H1 (cell line): Measurements from ENCODE around the gene SBF2. TPM values are rescaled to one million over a fixed set of nuclear protein-coding genes. Genes with fewer than 3 reads are reported as not detected.
A peak's percentile ranks its signal among the peaks of the same experiment; 100 is the strongest.

Experiments used
- ASH2L ChIP-seq: fragments of 200-600, 300-600 bp; sonication (generic); IDR thresholded peaks from one replicate; pipeline ENCODE4 v1.7.1; 2017; ENCODE audit warnings: low read length
- BCL11A ChIP-seq, 2 experiments: IDR thresholded peaks; one replicate each; pipeline ENCODE4 v1.6.1; 2011; ENCODE audit warnings: low read depth in 2 of 2, low read length in 2 of 2, mild to moderate bottlenecking in 2 of 2
- CHD1 ChIP-seq: IDR thresholded peaks from 2 replicates; pipeline ENCODE4 v1.6.1; 2012; ENCODE audit warnings: low read depth, low read length, improper control_type of control experiment
- EZH2 ChIP-seq: fragments of 200-600 bp; sonication (generic); IDR thresholded peaks from 2 replicates; pipeline ENCODE4 v1.7.1; 2012; ENCODE audit warnings: low read depth, mild to moderate bottlenecking, moderate library complexity, low read length, inconsistent platforms; ENCODE audit not compliant: severe bottlenecking
- HDAC2 ChIP-seq, 2 experiments: fragments of 300-600 bp in 1 of 2; sonication (generic) in 1 of 2; IDR thresholded peaks; 2 replicates each; pipeline ENCODE4 v1.6.1; 2011 to 2012; ENCODE audit warnings: low read depth in 2 of 2, low read length in 2 of 2, mild to moderate bottlenecking in 2 of 2, moderate library complexity in 2 of 2, borderline replicate concordance in 1 of 2, inconsistent platforms in 1 of 2
- KDM1A ChIP-seq: fragments of 200-600, 300-600 bp; sonication (generic); IDR thresholded peaks from 2 replicates; pipeline ENCODE4 v1.7.1; 2016; ENCODE audit warnings: mild to moderate bottlenecking, low read length, borderline replicate concordance
- KDM4A ChIP-seq: IDR thresholded peaks from one replicate; pipeline ENCODE4 v1.7.1; 2012; ENCODE audit warnings: low read depth, mild to moderate bottlenecking, moderate library complexity, low read length, inconsistent platforms; ENCODE audit not compliant: severe bottlenecking
- NANOG ChIP-seq: IDR thresholded peaks from 2 replicates; pipeline ENCODE4 v1.6.1; 2011; ENCODE audit warnings: low read length, low read depth, mild to moderate bottlenecking, inconsistent platforms; ENCODE audit not compliant: insufficient read depth, poor library complexity, severe bottlenecking
- PHF8 ChIP-seq: fragments of 200-600 bp; sonication (generic); conservative IDR thresholded peaks from 2 replicates; pipeline ENCODE4 v1.7.1; 2012; ENCODE audit warnings: low read depth, mild to moderate bottlenecking, inconsistent platforms, low read length, moderate library complexity
- POLR2A ChIP-seq, 2 experiments: IDR thresholded peaks; 1 replicate in 1 of 2; 2 replicates in 1 of 2; pipeline ENCODE4 v1.6.1; 2011; ENCODE audit warnings: low read depth in 2 of 2, low read length in 2 of 2, mild to moderate bottlenecking in 2 of 2; ENCODE audit errors: control extremely low read depth in 1 of 2
- POLR2AphosphoS5 ChIP-seq: IDR thresholded peaks from 2 replicates; pipeline ENCODE4 v1.6.1; 2011; ENCODE audit warnings: low read depth, low read length
- RFX5 ChIP-seq: IDR thresholded peaks from 2 replicates; pipeline ENCODE4 v1.6.1; 2011; ENCODE audit warnings: low read depth, low read length, improper control_type of control experiment, borderline replicate concordance
- SAP30 ChIP-seq: fragments of 300-600 bp; sonication (generic); IDR thresholded peaks from 2 replicates; pipeline ENCODE4 v1.7.1; 2012; ENCODE audit warnings: low read length, moderate library complexity, mild to moderate bottlenecking, inconsistent platforms; ENCODE audit not compliant: insufficient read depth, insufficient replicate concordance
- SIN3A ChIP-seq, 2 experiments: IDR thresholded peaks in 1 of 2; conservative IDR thresholded peaks in 1 of 2; 2 replicates each; pipeline ENCODE4 v1.6.1; 2011 to 2012; ENCODE audit warnings: low read length in 2 of 2, improper control_type of control experiment in 1 of 2, low read depth in 1 of 2, mild to moderate bottlenecking in 1 of 2
- SRF ChIP-seq: IDR thresholded peaks from 2 replicates; pipeline ENCODE4 v1.6.1; 2011; ENCODE audit warnings: mild to moderate bottlenecking, low read depth, low read length, moderate library complexity
- SUZ12 ChIP-seq: fragments of 200-600 bp; sonication (generic); IDR thresholded peaks from 2 replicates; pipeline ENCODE4 v1.6.1; 2012; ENCODE audit warnings: mild to moderate bottlenecking, inconsistent platforms, low read length, moderate library complexity, mixed read lengths
- polyA plus RNA-seq, 7 experiments: library from polyadenylated mRNA; depleted of rRNA in 3 of 7; stranded (reverse) in 5 of 7; unstranded in 2 of 7; fragments of >200 nt in 5 of 7; fragments of 200-250 nt in 2 of 7; gene quantifications; 1 replicate in 5 of 7; 2 replicates in 1 of 7; 4 replicates in 1 of 7; pipeline versions ENCODE4 v1.2.1 to v1.2.3, GENCODE V29; 2011 to 2013; ENCODE audit warnings: missing spikeins in 2 of 7, mixed read lengths in 2 of 7
- total RNA-seq: library from RNA; stranded (reverse); fragmentation: NEBNext Ultra II Directional; extraction: Animal tissue kit (Norgen Biotek cat#: 25700); gene quantifications from 2 replicates; pipeline ENCODE4 v1.2.1, GENCODE V29; 2021
- TF ChIP-seq, protein P1 (sequence below), 3 experiments: IDR thresholded peaks; 1 replicate in 2 of 3; 2 replicates in 1 of 3; pipeline versions ENCODE4 v1.5.1 to v1.6.1; 2011; ENCODE audit warnings: low read length in 3 of 3, mild to moderate bottlenecking in 3 of 3, inconsistent platforms in 2 of 3, low read depth in 1 of 3, moderate library complexity in 1 of 3; ENCODE audit not compliant: insufficient read depth in 1 of 3; ENCODE audit errors: control extremely low read depth in 1 of 3
- TF ChIP-seq, protein P2 (sequence below): IDR thresholded peaks from 2 replicates; pipeline ENCODE4 v1.6.1; 2012; ENCODE audit warnings: inconsistent platforms
- TF ChIP-seq, protein P3 (sequence below): IDR thresholded peaks from 2 replicates; pipeline ENCODE4 v1.6.1; 2012; ENCODE audit warnings: inconsistent platforms

SBF2 gene
- total and polyA plus RNA-seq, 2 of the 8 experiments (the other 6 are each of a cell fraction or from before 2014, with no cell fraction given): 36.7 to 50.5 TPM

DNA sequence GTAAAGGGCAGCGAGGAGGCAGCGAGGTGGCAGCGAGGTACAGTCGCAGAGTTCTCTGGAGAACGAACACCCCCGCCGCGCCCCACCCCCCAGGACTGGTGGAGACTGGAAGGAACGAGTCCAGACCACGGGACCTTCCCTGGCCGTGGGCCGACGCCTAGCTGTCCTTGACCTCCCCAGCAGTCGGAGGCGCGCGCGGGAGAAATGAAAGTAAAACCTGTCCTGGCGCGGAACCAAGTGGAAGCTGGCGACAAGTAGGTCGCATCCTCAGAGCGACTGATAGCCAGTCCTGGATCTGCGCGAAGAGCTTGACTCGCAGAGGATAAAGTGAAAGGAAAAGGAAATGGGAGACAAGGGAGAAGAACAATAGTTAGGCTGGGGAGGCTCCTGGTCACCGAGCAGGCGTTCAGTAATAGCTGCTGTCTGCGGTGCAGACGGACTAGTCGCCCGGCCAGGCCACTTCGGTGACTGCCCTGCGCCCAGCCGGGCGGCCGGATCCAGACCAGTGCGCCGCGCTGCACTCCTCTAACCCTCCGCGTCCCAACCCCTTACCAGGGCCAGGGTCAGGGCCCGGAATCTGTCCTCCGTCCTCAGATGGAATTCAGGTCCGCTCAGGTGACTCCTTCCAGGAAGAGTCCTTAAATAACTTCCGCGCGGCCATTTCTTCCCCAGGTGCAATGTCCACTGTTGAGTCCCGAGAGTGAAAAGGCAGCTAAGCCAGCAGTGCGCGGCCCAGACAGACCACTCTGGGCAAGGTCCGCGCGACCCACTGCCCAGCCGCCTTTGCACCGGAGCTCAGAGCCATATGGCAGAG lies 8.9 kb upstream of the SBF2 start (continued):
- TF ChIP-seq, protein P1, sequence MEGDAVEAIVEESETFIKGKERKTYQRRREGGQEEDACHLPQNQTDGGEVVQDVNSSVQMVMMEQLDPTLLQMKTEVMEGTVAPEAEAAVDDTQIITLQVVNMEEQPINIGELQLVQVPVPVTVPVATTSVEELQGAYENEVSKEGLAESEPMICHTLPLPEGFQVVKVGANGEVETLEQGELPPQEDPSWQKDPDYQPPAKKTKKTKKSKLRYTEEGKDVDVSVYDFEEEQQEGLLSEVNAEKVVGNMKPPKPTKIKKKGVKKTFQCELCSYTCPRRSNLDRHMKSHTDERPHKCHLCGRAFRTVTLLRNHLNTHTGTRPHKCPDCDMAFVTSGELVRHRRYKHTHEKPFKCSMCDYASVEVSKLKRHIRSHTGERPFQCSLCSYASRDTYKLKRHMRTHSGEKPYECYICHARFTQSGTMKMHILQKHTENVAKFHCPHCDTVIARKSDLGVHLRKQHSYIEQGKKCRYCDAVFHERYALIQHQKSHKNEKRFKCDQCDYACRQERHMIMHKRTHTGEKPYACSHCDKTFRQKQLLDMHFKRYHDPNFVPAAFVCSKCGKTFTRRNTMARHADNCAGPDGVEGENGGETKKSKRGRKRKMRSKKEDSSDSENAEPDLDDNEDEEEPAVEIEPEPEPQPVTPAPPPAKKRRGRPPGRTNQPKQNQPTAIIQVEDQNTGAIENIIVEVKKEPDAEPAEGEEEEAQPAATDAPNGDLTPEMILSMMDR (IDR thresholded peaks at IDR 0.05; ENCODE audit: control extremely low read depth in 1 of 3, insufficient read depth in 1 of 3, low read depth in 1 of 3, low read length in 3 of 3): no peak
- no peak for TF ChIP-seq BCL11A (IDR thresholded peaks at IDR 0.05; ENCODE audit: low read depth in 2 of 2, low read length in 2 of 2)
- 0 out of 4 replicates have a peak, but pooled peaks of 1 of the 2 experiments have one; percentile 2 for TF ChIP-seq HDAC2 (IDR thresholded peaks at IDR 0.05; ENCODE audit: borderline replicate concordance in 1 of 2, low read depth in 2 of 2, low read length in 2 of 2)
- TF ChIP-seq POLR2AphosphoS5: peak; percentile 23; the same call in 1 of the 2 replicates
- TF ChIP-seq KDM4A: peak; percentile 61
- TF ChIP-seq, protein P2, sequence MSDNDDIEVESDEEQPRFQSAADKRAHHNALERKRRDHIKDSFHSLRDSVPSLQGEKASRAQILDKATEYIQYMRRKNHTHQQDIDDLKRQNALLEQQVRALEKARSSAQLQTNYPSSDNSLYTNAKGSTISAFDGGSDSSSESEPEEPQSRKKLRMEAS: no peak
- TF ChIP-seq NANOG: no peak
- TF ChIP-seq RFX5: no peak
- TF ChIP-seq, protein P3, sequence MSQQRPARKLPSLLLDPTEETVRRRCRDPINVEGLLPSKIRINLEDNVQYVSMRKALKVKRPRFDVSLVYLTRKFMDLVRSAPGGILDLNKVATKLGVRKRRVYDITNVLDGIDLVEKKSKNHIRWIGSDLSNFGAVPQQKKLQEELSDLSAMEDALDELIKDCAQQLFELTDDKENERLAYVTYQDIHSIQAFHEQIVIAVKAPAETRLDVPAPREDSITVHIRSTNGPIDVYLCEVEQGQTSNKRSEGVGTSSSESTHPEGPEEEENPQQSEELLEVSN: peak; percentile 0; the same call in 1 of the 2 replicates
- no peak for TF ChIP-seq CHD1
- TF ChIP-seq SUZ12: peak; percentile 57
- TF ChIP-seq PHF8: 0 out of 2 replicates have a peak, but pooled peaks have one; percentile 46
- TF ChIP-seq KDM1A: no peak
- no peak for TF ChIP-seq SAP30
- peak in 1 of 2 experiments; percentile 28; a peak in 1 of 4 replicates for TF ChIP-seq SIN3A (conservative IDR thresholded peaks at IDR 0.05 in 1 of 2, IDR thresholded peaks at IDR 0.05 in 1 of 2; ENCODE audit: low read depth in 1 of 2, low read length in 2 of 2)
- peak; percentile 3 to 53; a peak in 2 of 3 replicates for TF ChIP-seq POLR2A (IDR thresholded peaks at IDR 0.05; ENCODE audit: control extremely low read depth in 1 of 2, low read depth in 2 of 2, low read length in 2 of 2)
- peak; percentile 62 for TF ChIP-seq ASH2L
- no peak for TF ChIP-seq SRF
- peak; percentile 62 for TF ChIP-seq EZH2
